ENCODE data around the gene TNFRSF4.

The TNFRSF4 gene

GRCh38 chr1:1245178-1245816 lies 31.3 kb upstream of the TNFRSF4 start:
- DNase-seq (ENCODE audit: low read depth): no peak

GRCh38 chr1:1244192-1244811 lies 30.3 kb upstream of the TNFRSF4 start:
- DNase-seq (ENCODE audit: low read depth): no peak

- DNase-seq (ENCODE audit: low read depth): no peak
These were observed 29.8 kb upstream of the TNFRSF4 start for GRCh38 chr1:1243807-1244191.

- DNase-seq (ENCODE audit: low read depth): no peak
These were observed 29.3 kb upstream of the TNFRSF4 start for GRCh38 chr1:1243266-1243660.

- DNase-seq (ENCODE audit: low read depth): no peak
These were observed 28.7 kb upstream of the TNFRSF4 start for GRCh38 chr1:1242461-1243265.

GRCh38 chr1:1241588-1242219 lies 27.8 kb upstream of the TNFRSF4 start:
- DNase-seq (ENCODE audit: low read depth): no peak

- DNase-seq (ENCODE audit: low read depth): no peak
These were observed 27.1 kb upstream of the TNFRSF4 start for GRCh38 chr1:1240822-1241587.

- no peak for DNase-seq (ENCODE audit: low read depth)
These were observed 26.4 kb upstream of the TNFRSF4 start for GRCh38 chr1:1240348-1240732.

GRCh38 chr1:1239614-1240347 lies 25.8 kb upstream of the TNFRSF4 start:
- no peak for DNase-seq (ENCODE audit: low read depth)

GRCh38 chr1:1239227-1239613 lies 25.3 kb upstream of the TNFRSF4 start:
- no peak for DNase-seq (ENCODE audit: low read depth)

GRCh38 chr1:1238702-1239178 lies 24.8 kb upstream of the TNFRSF4 start:
- no peak for DNase-seq (ENCODE audit: low read depth)

- no peak for DNase-seq (ENCODE audit: low read depth)
These were observed 24.1 kb upstream of the TNFRSF4 start for GRCh38 chr1:1237874-1238701.

- DNase-seq (ENCODE audit: low read depth): no peak
These were observed 23.3 kb upstream of the TNFRSF4 start for GRCh38 chr1:1236945-1237873.

- DNase-seq (ENCODE audit: low read depth): no peak
These were observed 22.3 kb upstream of the TNFRSF4 start for GRCh38 chr1:1236176-1236763.

- DNase-seq (ENCODE audit: low read depth): no peak
These were observed 21.2 kb upstream of the TNFRSF4 start for GRCh38 chr1:1235016-1235744.

- no peak for DNase-seq (ENCODE audit: low read depth)
These were observed 20.3 kb upstream of the TNFRSF4 start for GRCh38 chr1:1234180-1234808.

- no peak for DNase-seq (ENCODE audit: low read depth)
These were observed 19.6 kb upstream of the TNFRSF4 start for GRCh38 chr1:1233567-1233892.

Data from HS-5 (cell line).